Nephron (organoid): ENCODE measurements around the gene PAFAH1B2.

Source experiments
- H3K27ac Mint-ChIP-seq, 3 experiments: 2 replicates each; pipeline ENCODE4 v1.8.0; 2020; ENCODE audit warnings: mixed read lengths in 3 of 3, mild to moderate bottlenecking in 2 of 3, moderate library complexity in 1 of 3
- H3K27me3 Mint-ChIP-seq: 2 replicates; pipeline ENCODE4 v1.8.0; 2021; ENCODE audit warnings: low read depth, mild to moderate bottlenecking, moderate library complexity, mixed read lengths
- H3K36me3 Mint-ChIP-seq: 2 replicates; pipeline ENCODE4 v1.8.0; 2020; ENCODE audit warnings: low read depth, mixed read lengths
- H3K4me1 Mint-ChIP-seq: 2 replicates; pipeline ENCODE4 v1.8.0; 2020; ENCODE audit warnings: mixed read lengths
- H3K4me3 Mint-ChIP-seq, 3 experiments: 2 replicates each; pipeline ENCODE4 v1.8.0; 2020; ENCODE audit warnings: mild to moderate bottlenecking in 3 of 3, mixed read lengths in 3 of 3, moderate library complexity in 2 of 3
- H3K9me3 Mint-ChIP-seq: 2 replicates; pipeline ENCODE4 v1.8.0; 2020; ENCODE audit warnings: mixed read lengths
- CTCF ChIP-seq, 3 experiments: fragments of 200-600 bp; sonication (generic); IDR thresholded peaks; one replicate each; pipeline ENCODE4 v1.5.0; 2021; ENCODE audit warnings: antibody characterized with exemption in 3 of 3; ENCODE audit not compliant: unreplicated experiment in 3 of 3

The PAFAH1B2 gene

GRCh38 chr11:117143390-117143789 is 697 bp upstream of the PAFAH1B2 start:
- TF ChIP-seq CTCF (IDR thresholded peaks at IDR 0.05; ENCODE audit: unreplicated experiment in 3 of 3): no peak
- H3K36me3 Mint-ChIP-seq: peaks cover 22% of the 10 kb centered on the region

GRCh38 chr11:117144477-117145392 is 648 bp downstream of the PAFAH1B2 start:
- Mint-ChIP-seq H3K4me3 (peak overlapping the region; percentile 99 to 100 (median 99)), H3K27ac (peak overlapping the region; percentile 94 to 98 (median 96)), H3K27me3 (peaks cover 5% of the 10 kb centered on the region), H3K36me3 (peaks cover 24% of the 10 kb centered on the region), H3K4me1 (peaks cover 32% of the 10 kb centered on the region), H3K9me3 (no peaks in the 10 kb centered on the region)
- TF ChIP-seq CTCF (IDR thresholded peaks at IDR 0.05; ENCODE audit: unreplicated experiment in 3 of 3): no peak

More at GRCh38 chr11:117143390-117143789, 697 bp upstream of the PAFAH1B2 start:
- Mint-ChIP-seq H3K27ac (peak overlapping the region; percentile 79 to 98 (median 90)), H3K4me3 (peak overlapping the region; percentile 99 to 100 (median 99)), H3K9me3 (no peaks in the 10 kb centered on the region), H3K27me3 (peaks cover 6% of the 10 kb centered on the region), H3K4me1 (peaks cover 32% of the 10 kb centered on the region)

GRCh38 chr11:117145393-117145761 is 1.3 kb downstream of the PAFAH1B2 start:
- peak overlapping the region; percentile 94 to 98 (median 96) for H3K27ac Mint-ChIP-seq
- peaks cover 33% of the 10 kb centered on the region for H3K4me1 Mint-ChIP-seq
- H3K4me3 Mint-ChIP-seq: peak overlapping the region; percentile 99 to 100 (median 99)
- no peaks in the 10 kb centered on the region for H3K27me3 Mint-ChIP-seq
- peaks cover 27% of the 10 kb centered on the region for H3K36me3 Mint-ChIP-seq
- TF ChIP-seq CTCF (IDR thresholded peaks at IDR 0.05; ENCODE audit: unreplicated experiment in 3 of 3): no peak
- H3K9me3 Mint-ChIP-seq: no peaks in the 10 kb centered on the region

GRCh38 chr11:117146521-117146920 is 2.4 kb downstream of the PAFAH1B2 start:
- Mint-ChIP-seq H3K4me1 (peaks cover 36% of the 10 kb centered on the region), H3K36me3 (peaks cover 30% of the 10 kb centered on the region), H3K4me3 (peak overlapping the region; percentile 99 to 100 (median 99)), H3K27ac (peak overlapping the region; percentile 94 to 98 (median 96)), H3K27me3 (no peaks in the 10 kb centered on the region), H3K9me3 (no peaks in the 10 kb centered on the region)
- TF ChIP-seq CTCF (IDR thresholded peaks at IDR 0.05; ENCODE audit: unreplicated experiment in 3 of 3): no peak

- H3K4me3 Mint-ChIP-seq: no peak overlapping the region
- H3K4me1 Mint-ChIP-seq: peaks cover 11% of the 10 kb centered on the region
- no peaks in the 10 kb centered on the region for H3K27me3 Mint-ChIP-seq
- no peak for TF ChIP-seq CTCF (IDR thresholded peaks at IDR 0.05; ENCODE audit: unreplicated experiment in 3 of 3)
- H3K36me3 Mint-ChIP-seq: peaks cover 52% of the 10 kb centered on the region
- no peak overlapping the region for H3K27ac Mint-ChIP-seq
- H3K9me3 Mint-ChIP-seq: no peaks in the 10 kb centered on the region
Observed at GRCh38 chr11:117152066-117152465, 8.0 kb downstream of the PAFAH1B2 start.
